GM21529 (cell line): ENCODE data around the gene KRT23.

ENCODE experiments used
- ATAC-seq: cut with Tn5 transposase; IDR thresholded peaks from one replicate; pipeline ENCODE4 v1.9.1; 2021; ENCODE audit not compliant: unreplicated experiment

KRT23 gene

GRCh38 chr17:40937384-40937819 is at the start of gene KRT23:
Gene KRT23, minus strand, starts transcription at chr17:40937646. Its CDS starts 1,043 bp downstream, at chr17:40936603.
- no peak for ATAC-seq

GRCh38 chr17:40986920-40987319 is 49.5 kb upstream of the KRT23 start:
- ATAC-seq = no peak

- no peak for ATAC-seq
Measured at GRCh38 chr17:40984226-40984625, 46.8 kb upstream of the KRT23 start, which contains the start of gene KRT40. Gene KRT40, minus strand, starts transcription at chr17:40984326. Its CDS starts 53 bp downstream, at chr17:40984273.

GRCh38 chr17:40981115-40981514 is 43.7 kb upstream of the KRT23 start:
- no peak for ATAC-seq

GRCh38 chr17:40980596-40980995 is 43.1 kb upstream of the KRT23 start:
- ATAC-seq = no peak

- no peak for ATAC-seq
Measured at GRCh38 chr17:40980117-40980516, 42.7 kb upstream of the KRT23 start.

- ATAC-seq = no peak
Measured at GRCh38 chr17:40978575-40979151, 41.2 kb upstream of the KRT23 start.

- ATAC-seq = no peak
Measured at GRCh38 chr17:40975516-40975915, 38.1 kb upstream of the KRT23 start.

GRCh38 chr17:40974366-40974765 is 36.9 kb upstream of the KRT23 start:
- ATAC-seq = no peak

GRCh38 chr17:40967582-40967981 is 30.1 kb upstream of the KRT23 start:
- ATAC-seq = no peak

- ATAC-seq = no peak
Measured at GRCh38 chr17:40966848-40967247, 29.4 kb upstream of the KRT23 start, which contains the start of gene KRT39. Gene KRT39, minus strand, starts transcription at chr17:40966948. Its CDS starts 92 bp downstream, at chr17:40966856.

- no peak for ATAC-seq
Measured at GRCh38 chr17:40963838-40964237, 26.4 kb upstream of the KRT23 start.

- ATAC-seq = no peak
Measured at GRCh38 chr17:40962059-40962561, 24.7 kb upstream of the KRT23 start.

GRCh38 chr17:40961591-40961990 is 24.1 kb upstream of the KRT23 start:
- ATAC-seq = no peak

- no peak for ATAC-seq
Measured at GRCh38 chr17:40960144-40960543, 22.7 kb upstream of the KRT23 start.

- ATAC-seq = no peak
Measured at GRCh38 chr17:40958086-40958953, 20.9 kb upstream of the KRT23 start.

- no peak for ATAC-seq
Measured at GRCh38 chr17:40956401-40957254, 19.2 kb upstream of the KRT23 start.

GRCh38 chr17:40953881-40954280 is 16.4 kb upstream of the KRT23 start:
- no peak for ATAC-seq

- ATAC-seq = no peak
Measured at GRCh38 chr17:40952661-40953060, 15.2 kb upstream of the KRT23 start.

- no peak for ATAC-seq
Measured at GRCh38 chr17:40952154-40952553, 14.7 kb upstream of the KRT23 start.

- ATAC-seq = no peak
Measured at GRCh38 chr17:40951011-40951622, 13.7 kb upstream of the KRT23 start.
